ENCODE measurements around the gene ASIC4.

Gene ASIC4

GRCh38 chr2:219484343-219485200 is 29.7 kb upstream of the ASIC4 start:
- Histone ChIP-seq H3K36me3 (ENCODE audit: insufficient read depth, low read depth, low read length) (peaks cover 7% of the 10 kb centered on the region; the same call in 1 of the 2 replicates), H3K9ac (ENCODE audit: low read depth, low read length) (no peak overlapping the region), H3K9me3 (ENCODE audit: insufficient read depth, low read depth, low read length) (no peaks in the 10 kb centered on the region), H3K4me3 (ENCODE audit: low read length) (peak overlapping the region; percentile 50; the same call in 1 of the 2 replicates), H3K4me1 (ENCODE audit: insufficient read depth, low read length) (peaks cover 16% of the 10 kb centered on the region), H3K27me3 (ENCODE audit: insufficient read depth, low read length) (peaks cover 73% of the 10 kb centered on the region), H3K27ac (ENCODE audit: low read length) (no peak overlapping the region)

GRCh38 chr2:219485201-219485580 is 29.1 kb upstream of the ASIC4 start:
- Histone ChIP-seq H3K9me3 (ENCODE audit: insufficient read depth, low read depth, low read length) (no peaks in the 10 kb centered on the region), H3K27me3 (ENCODE audit: insufficient read depth, low read length) (peaks cover 73% of the 10 kb centered on the region), H3K27ac (ENCODE audit: low read length) (no peak overlapping the region), H3K4me1 (ENCODE audit: insufficient read depth, low read length) (peaks cover 16% of the 10 kb centered on the region), H3K4me3 (ENCODE audit: low read length) (peak overlapping the region; percentile 50; the same call in 1 of the 2 replicates), H3K9ac (ENCODE audit: low read depth, low read length) (no peak overlapping the region), H3K36me3 (ENCODE audit: insufficient read depth, low read depth, low read length) (peaks cover 7% of the 10 kb centered on the region; the same call in 1 of the 2 replicates)

GRCh38 chr2:219486380-219486959 is 27.8 kb upstream of the ASIC4 start:
- Histone ChIP-seq H3K36me3 (ENCODE audit: insufficient read depth, low read depth, low read length) (peaks cover 4% of the 10 kb centered on the region; the same call in 1 of the 2 replicates), H3K9me3 (ENCODE audit: insufficient read depth, low read depth, low read length) (no peaks in the 10 kb centered on the region), H3K27me3 (ENCODE audit: insufficient read depth, low read length) (peaks cover 73% of the 10 kb centered on the region), H3K27ac (ENCODE audit: low read length) (no peak overlapping the region), H3K9ac (ENCODE audit: low read depth, low read length) (no peak overlapping the region), H3K4me3 (ENCODE audit: low read length) (peak overlapping the region; percentile 22; the same call in 1 of the 2 replicates), H3K4me1 (ENCODE audit: insufficient read depth, low read length) (peaks cover 16% of the 10 kb centered on the region)

GRCh38 chr2:219488149-219488843 is 26.0 kb upstream of the ASIC4 start:
- Histone ChIP-seq H3K9ac (ENCODE audit: low read depth, low read length) (no peak overlapping the region), H3K27ac (ENCODE audit: low read length) (no peak overlapping the region), H3K4me1 (ENCODE audit: insufficient read depth, low read length) (peaks cover 18% of the 10 kb centered on the region), H3K36me3 (ENCODE audit: insufficient read depth, low read depth, low read length) (no peaks in the 10 kb centered on the region), H3K4me3 (ENCODE audit: low read length) (no peak overlapping the region), H3K9me3 (ENCODE audit: insufficient read depth, low read depth, low read length) (no peaks in the 10 kb centered on the region), H3K27me3 (ENCODE audit: insufficient read depth, low read length) (peaks cover 63% of the 10 kb centered on the region)

GRCh38 chr2:219488844-219489194 is 25.5 kb upstream of the ASIC4 start:
- Histone ChIP-seq H3K4me3 (ENCODE audit: low read length) (no peak overlapping the region), H3K9me3 (ENCODE audit: insufficient read depth, low read depth, low read length) (no peaks in the 10 kb centered on the region), H3K4me1 (ENCODE audit: insufficient read depth, low read length) (peaks cover 18% of the 10 kb centered on the region), H3K27me3 (ENCODE audit: insufficient read depth, low read length) (peaks cover 63% of the 10 kb centered on the region), H3K36me3 (ENCODE audit: insufficient read depth, low read depth, low read length) (no peaks in the 10 kb centered on the region), H3K27ac (ENCODE audit: low read length) (no peak overlapping the region), H3K9ac (ENCODE audit: low read depth, low read length) (no peak overlapping the region)

GRCh38 chr2:219489315-219489714 is 25.0 kb upstream of the ASIC4 start:
- Histone ChIP-seq H3K27me3 (ENCODE audit: insufficient read depth, low read length) (peaks cover 62% of the 10 kb centered on the region), H3K9ac (ENCODE audit: low read depth, low read length) (no peak overlapping the region), H3K4me1 (ENCODE audit: insufficient read depth, low read length) (peaks cover 18% of the 10 kb centered on the region), H3K36me3 (ENCODE audit: insufficient read depth, low read depth, low read length) (no peaks in the 10 kb centered on the region), H3K27ac (ENCODE audit: low read length) (no peak overlapping the region), H3K4me3 (ENCODE audit: low read length) (no peak overlapping the region), H3K9me3 (ENCODE audit: insufficient read depth, low read depth, low read length) (no peaks in the 10 kb centered on the region)

GRCh38 chr2:219490186-219490585 is 24.1 kb upstream of the ASIC4 start:
- Histone ChIP-seq H3K9ac (ENCODE audit: low read depth, low read length) (no peak overlapping the region), H3K4me1 (ENCODE audit: insufficient read depth, low read length) (peaks cover 18% of the 10 kb centered on the region), H3K36me3 (ENCODE audit: insufficient read depth, low read depth, low read length) (no peaks in the 10 kb centered on the region), H3K27me3 (ENCODE audit: insufficient read depth, low read length) (peaks cover 62% of the 10 kb centered on the region), H3K27ac (ENCODE audit: low read length) (no peak overlapping the region), H3K4me3 (ENCODE audit: low read length) (no peak overlapping the region), H3K9me3 (ENCODE audit: insufficient read depth, low read depth, low read length) (no peaks in the 10 kb centered on the region)

- Histone ChIP-seq H3K27ac (ENCODE audit: low read length) (no peak overlapping the region), H3K4me3 (ENCODE audit: low read length) (no peak overlapping the region), H3K9me3 (ENCODE audit: insufficient read depth, low read depth, low read length) (no peaks in the 10 kb centered on the region), H3K9ac (ENCODE audit: low read depth, low read length) (no peak overlapping the region), H3K4me1 (ENCODE audit: insufficient read depth, low read length) (peaks cover 18% of the 10 kb centered on the region), H3K36me3 (ENCODE audit: insufficient read depth, low read depth, low read length) (no peaks in the 10 kb centered on the region), H3K27me3 (ENCODE audit: insufficient read depth, low read length) (peaks cover 62% of the 10 kb centered on the region)
Measured at GRCh38 chr2:219490600-219491130, 23.6 kb upstream of the ASIC4 start.

- Histone ChIP-seq H3K27me3 (ENCODE audit: insufficient read depth, low read length) (peaks cover 62% of the 10 kb centered on the region), H3K9ac (ENCODE audit: low read depth, low read length) (no peak overlapping the region), H3K27ac (ENCODE audit: low read length) (no peak overlapping the region), H3K9me3 (ENCODE audit: insufficient read depth, low read depth, low read length) (no peaks in the 10 kb centered on the region), H3K4me3 (ENCODE audit: low read length) (no peak overlapping the region), H3K4me1 (ENCODE audit: insufficient read depth, low read length) (peaks cover 13% of the 10 kb centered on the region; the same call in 1 of the 2 replicates), H3K36me3 (ENCODE audit: insufficient read depth, low read depth, low read length) (no peaks in the 10 kb centered on the region)
Measured at GRCh38 chr2:219491278-219491963, 22.9 kb upstream of the ASIC4 start.

- Histone ChIP-seq H3K27me3 (ENCODE audit: insufficient read depth, low read length) (peaks cover 62% of the 10 kb centered on the region), H3K36me3 (ENCODE audit: insufficient read depth, low read depth, low read length) (no peaks in the 10 kb centered on the region), H3K27ac (ENCODE audit: low read length) (no peak overlapping the region), H3K9me3 (ENCODE audit: insufficient read depth, low read depth, low read length) (no peaks in the 10 kb centered on the region), H3K4me3 (ENCODE audit: low read length) (no peak overlapping the region), H3K9ac (ENCODE audit: low read depth, low read length) (no peak overlapping the region), H3K4me1 (ENCODE audit: insufficient read depth, low read length) (peaks cover 6% of the 10 kb centered on the region; the same call in 1 of the 2 replicates)
Measured at GRCh38 chr2:219492575-219492974, 21.7 kb upstream of the ASIC4 start.

- Histone ChIP-seq H3K9ac (ENCODE audit: low read depth, low read length) (no peak overlapping the region), H3K27ac (ENCODE audit: low read length) (no peak overlapping the region), H3K36me3 (ENCODE audit: insufficient read depth, low read depth, low read length) (no peaks in the 10 kb centered on the region), H3K4me1 (ENCODE audit: insufficient read depth, low read length) (peaks cover 6% of the 10 kb centered on the region; the same call in 1 of the 2 replicates), H3K4me3 (ENCODE audit: low read length) (no peak overlapping the region), H3K9me3 (ENCODE audit: insufficient read depth, low read depth, low read length) (no peaks in the 10 kb centered on the region), H3K27me3 (ENCODE audit: insufficient read depth, low read length) (peaks cover 62% of the 10 kb centered on the region)
Measured at GRCh38 chr2:219493086-219493485, 21.2 kb upstream of the ASIC4 start.
